ENCODE measurements around the gene KLHDC8A. TPM values are rescaled to one million over a fixed set of nuclear protein-coding genes. Genes with fewer than 3 reads are reported as not detected.

The KLHDC8A gene
- total and polyA plus RNA-seq, 2 of the 4 experiments (the other 2 are of a cell fraction): not detected

- no peak overlapping the region for H2BK120ac ChIP-seq (ENCODE audit: low read depth, low read length)
- H2AK9ac ChIP-seq (replicated peaks; ENCODE audit: low read depth, low read length, poor library complexity): no peak overlapping the region
- no peak overlapping the region for H2AK5ac ChIP-seq (ENCODE audit: low read depth, low read length)
- H3K9me3 ChIP-seq (ENCODE audit: control insufficient read depth, insufficient read depth, low read length): no peaks in the 10 kb centered on the region; the same call in 1 of the 2 replicates
- H3K4me3 ChIP-seq (ENCODE audit: insufficient read depth, low read depth, low read length): no peak overlapping the region
- CTCF ChIA-PET: no interaction called here
- DNase-seq: no peak
- H4K8ac ChIP-seq (ENCODE audit: low read depth in 2 of 2, low read length in 2 of 2): no peak overlapping the region
- H4K20me1 ChIP-seq (ENCODE audit: insufficient read depth, low read length): no peaks in the 10 kb centered on the region
- H4K91ac ChIP-seq (ENCODE audit: insufficient read depth, low read depth, low read length): no peak overlapping the region
- no peaks in the 10 kb centered on the region for H3K79me1 ChIP-seq (ENCODE audit: low read depth in 1 of 2, low read length in 2 of 2)
- H3K23ac ChIP-seq (ENCODE audit: low read depth, low read length): no peak overlapping the region
- H2BK5ac ChIP-seq (ENCODE audit: low read depth, low read length, poor library complexity, severe bottlenecking): no peak overlapping the region
- H3K56ac ChIP-seq (ENCODE audit: extremely low read depth, insufficient read depth, low read length): no peak overlapping the region
- no peaks in the 10 kb centered on the region for H3K36me3 ChIP-seq (ENCODE audit: control insufficient read depth, insufficient read depth, low read length)
- WGBS, 2 experiments (ENCODE audit: extremely low coverage in 2 of 2, insufficient read length in 1 of 2): 1% methylated on average over 22 of the region's 63 CpGs; no CpG with 5 or more reads in 1 of the 2 experiments
- no peak overlapping the region for H3K4ac ChIP-seq (ENCODE audit: low read depth, low read length)
- ATAC-seq (ENCODE audit: low read depth): peak; percentile 42
- H3K9ac ChIP-seq (ENCODE audit: low read depth, low read length): no peak overlapping the region
- H2BK15ac ChIP-seq (ENCODE audit: low read depth, low read length): no peak overlapping the region
- POLR2A ChIA-PET (ENCODE audit: unreplicated experiment): no interaction called here
- H4K5ac ChIP-seq (ENCODE audit: low read depth, low read length): no peak overlapping the region
- H3K27ac ChIP-seq (ENCODE audit: insufficient read depth, low read length): no peak overlapping the region
- intact Hi-C loops (cut with micrococcal nuclease): no loop called here
- H2BK20ac ChIP-seq (ENCODE audit: low read depth, low read length): no peak overlapping the region
- H3K14ac ChIP-seq (replicated peaks; ENCODE audit: low read depth, low read length): no peak overlapping the region
- in situ Hi-C loops (cut with MboI; ENCODE audit: low sequenced_read_pairs): no loop called here
- TF ChIP-seq MXI1 (IDR thresholded peaks at IDR 0.05; ENCODE audit: borderline replicate concordance, low read depth, low read length) (no peak), CTCF (conservative IDR thresholded peaks at IDR 0.05; ENCODE audit: low read depth, low read length) (peak; percentile 27; the same call in 1 of the 2 replicates), RAD21 (IDR thresholded peaks at IDR 0.05; ENCODE audit: low read length) (no peak), SMC3 (IDR thresholded peaks at IDR 0.05; ENCODE audit: low read depth, low read length) (no peak)
- no peaks in the 10 kb centered on the region for H3K9me1 ChIP-seq (ENCODE audit: insufficient read depth, low read length)
- peak overlapping the region; percentile 43 for H2AFZ ChIP-seq (replicated peaks; ENCODE audit: low read length, poor library complexity)
- BruUV-seq (replicated peaks): no TSS peak
- no peak overlapping the region; the same call in 1 of the 2 replicates for H3K4me2 ChIP-seq (ENCODE audit: low read depth, low read length)
- peaks cover 83% of the 10 kb centered on the region for H3K27me3 ChIP-seq (ENCODE audit: control insufficient read depth, insufficient read depth, low read length)
- no peaks in the 10 kb centered on the region for H3K4me1 ChIP-seq (ENCODE audit: control insufficient read depth, insufficient read depth, low read length)
- H3K18ac ChIP-seq (ENCODE audit: low read depth, low read length): no peak overlapping the region
- dilution Hi-C loops (cut with HindIII; ENCODE audit: low sequenced_read_pairs, unreplicated experiment): no loop called here
Measured at GRCh38 chr1:205343431-205344065, 13.2 kb downstream of the KLHDC8A start.

All from IMR-90 (cell line).